Left renal pelvis (tissue), 4 donors: ENCODE measurements around the gene PPID. TPM values are rescaled to one million over a fixed set of nuclear protein-coding genes. Genes with fewer than 3 reads are reported as not detected.
"Not testable (repeated sequence)": the region's sequence is repeated elsewhere in the genome, so short reads cannot be mapped to it uniquely, and the experiment has no call there.

Experiments
- DNase-seq, 4 donors: peaks; one replicate each; pipeline ENCODE4 v3.0.0-alpha.2; 2013; ENCODE audit warnings: low read depth in 4 of 4, low spot score in 3 of 4
- polyA plus RNA-seq, 4 donors: library from polyadenylated mRNA; unstranded; fragments of 120-200 nt; gene quantifications; one replicate each; pipeline ENCODE4 v1.2.1, GENCODE V29; 2013; ENCODE audit not compliant: insufficient read length in 4 of 4

PPID gene
- 10 to 100 TPM; 42.9 to 87.2 (median 75.2) TPM for polyA plus RNA-seq

GRCh38 chr4:158722917-158723793 is at the start of gene PPID:
TSS of gene PPID (minus strand) at chr4:158723396. CDS start at chr4:158723288, 108 bp downstream.
- DNase-seq: peak; percentile 64 to 76 (median 68)

- DNase-seq: no peak
Measured at GRCh38 chr4:158771776-158772175, 48.6 kb upstream of the PPID start.

GRCh38 chr4:158770671-158771070 is 47.5 kb upstream of the PPID start:
- DNase-seq: no peak

- DNase-seq: no peak
Measured at GRCh38 chr4:158769175-158769921, 46.2 kb upstream of the PPID start.

GRCh38 chr4:158768555-158769174 is 45.5 kb upstream of the PPID start, which contains the start of gene FNIP2:
TSS of gene FNIP2 (plus strand) at chr4:158769026. CDS start at chr4:158769213, 187 bp downstream.
- peak in 1 of 4 donors; percentile 64 for DNase-seq

DNA sequence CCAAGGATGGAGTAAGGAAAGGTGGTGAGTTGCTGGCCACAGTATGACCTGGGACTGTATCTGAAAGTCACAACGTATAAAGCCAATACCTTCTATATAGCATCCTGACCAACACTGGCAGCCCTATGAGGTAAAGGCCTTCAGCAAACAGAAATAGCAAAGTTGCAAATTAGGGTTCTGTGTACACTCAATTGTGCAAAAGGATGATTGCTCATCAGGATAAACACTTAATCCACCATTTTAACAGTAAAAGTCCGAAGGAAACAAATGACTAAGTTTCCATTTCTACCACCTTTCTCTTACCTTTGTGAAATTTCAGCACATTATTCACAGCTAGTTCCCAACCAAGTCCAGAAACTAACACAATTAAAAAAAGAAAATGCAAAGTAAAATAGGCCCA is 44.3 kb upstream of the PPID start:
- no peak for DNase-seq

- DNase-seq: no peak
Measured at GRCh38 chr4:158766434-158767044, 43.3 kb upstream of the PPID start.

- DNase-seq: no peak
Measured at GRCh38 chr4:158763462-158763861, 40.3 kb upstream of the PPID start.

DNA sequence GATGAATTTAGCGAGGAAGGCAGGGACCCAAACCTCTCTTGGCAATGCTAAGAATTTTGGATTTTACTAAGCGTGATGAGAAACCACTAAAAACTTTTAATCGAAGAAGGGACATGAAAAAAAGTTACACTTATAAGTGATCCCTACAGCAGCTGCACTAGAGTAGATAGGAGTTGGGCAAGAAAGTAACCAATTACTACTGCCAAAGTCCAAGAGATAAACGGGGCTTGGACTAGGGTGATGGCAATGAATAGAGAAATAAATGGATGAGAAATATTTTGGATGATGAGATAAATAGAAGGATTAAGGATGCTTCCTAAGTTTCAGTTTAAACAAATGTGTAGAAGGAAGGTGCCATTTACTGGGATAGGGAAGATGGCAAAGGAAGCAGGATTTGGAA is 39.4 kb upstream of the PPID start:
- DNase-seq: no peak

- no peak for DNase-seq
Measured at GRCh38 chr4:158760866-158761265, 37.7 kb upstream of the PPID start.

DNA sequence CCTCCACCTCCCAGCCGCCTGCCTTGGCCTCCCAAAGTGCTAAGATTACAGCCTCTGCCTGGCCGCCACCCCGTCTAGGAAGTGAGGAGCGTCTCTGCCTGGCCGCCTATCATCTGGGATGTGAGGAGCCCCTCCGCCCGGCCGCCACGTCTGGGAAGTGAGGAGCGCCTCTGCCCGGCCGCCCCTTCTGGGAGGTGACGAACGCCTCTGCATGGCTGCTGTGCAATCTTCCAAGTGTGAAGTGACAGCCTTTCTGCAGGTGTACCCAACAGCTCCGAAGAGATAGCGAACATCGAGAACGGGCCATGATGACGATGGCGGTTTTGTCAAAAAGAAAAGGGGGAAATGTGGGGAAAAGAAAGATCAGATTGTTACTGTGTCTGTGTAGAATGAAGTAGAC is 36.3 kb upstream of the PPID start:
- DNase-seq: not testable (repeated sequence)

- no peak for DNase-seq
Measured at GRCh38 chr4:158758703-158759102, 35.5 kb upstream of the PPID start.

GRCh38 chr4:158758142-158758541 is 34.9 kb upstream of the PPID start:
- no peak for DNase-seq

- no peak for DNase-seq
Measured at GRCh38 chr4:158756588-158756987, 33.4 kb upstream of the PPID start.

DNA sequence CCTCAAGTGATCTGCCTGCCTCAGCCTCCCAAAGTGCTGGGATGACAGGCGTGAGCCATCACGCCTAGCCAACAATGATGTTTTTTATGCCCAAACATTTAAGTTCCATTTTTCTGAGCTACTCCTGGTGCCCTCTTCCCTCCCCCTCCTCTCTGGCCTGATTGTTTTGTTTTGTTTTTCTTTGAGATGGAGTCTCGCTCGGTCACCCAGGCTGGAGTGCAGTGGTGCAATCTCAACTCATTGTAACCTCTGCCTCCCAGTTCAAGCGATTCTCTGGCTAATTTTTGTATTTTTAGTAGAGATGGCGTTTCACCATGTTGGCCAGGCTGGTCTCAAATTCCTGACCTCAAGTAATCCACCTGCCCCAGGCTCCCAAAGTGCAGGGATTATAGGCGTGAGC is 32.6 kb upstream of the PPID start:
- not testable (repeated sequence) for DNase-seq

DNA sequence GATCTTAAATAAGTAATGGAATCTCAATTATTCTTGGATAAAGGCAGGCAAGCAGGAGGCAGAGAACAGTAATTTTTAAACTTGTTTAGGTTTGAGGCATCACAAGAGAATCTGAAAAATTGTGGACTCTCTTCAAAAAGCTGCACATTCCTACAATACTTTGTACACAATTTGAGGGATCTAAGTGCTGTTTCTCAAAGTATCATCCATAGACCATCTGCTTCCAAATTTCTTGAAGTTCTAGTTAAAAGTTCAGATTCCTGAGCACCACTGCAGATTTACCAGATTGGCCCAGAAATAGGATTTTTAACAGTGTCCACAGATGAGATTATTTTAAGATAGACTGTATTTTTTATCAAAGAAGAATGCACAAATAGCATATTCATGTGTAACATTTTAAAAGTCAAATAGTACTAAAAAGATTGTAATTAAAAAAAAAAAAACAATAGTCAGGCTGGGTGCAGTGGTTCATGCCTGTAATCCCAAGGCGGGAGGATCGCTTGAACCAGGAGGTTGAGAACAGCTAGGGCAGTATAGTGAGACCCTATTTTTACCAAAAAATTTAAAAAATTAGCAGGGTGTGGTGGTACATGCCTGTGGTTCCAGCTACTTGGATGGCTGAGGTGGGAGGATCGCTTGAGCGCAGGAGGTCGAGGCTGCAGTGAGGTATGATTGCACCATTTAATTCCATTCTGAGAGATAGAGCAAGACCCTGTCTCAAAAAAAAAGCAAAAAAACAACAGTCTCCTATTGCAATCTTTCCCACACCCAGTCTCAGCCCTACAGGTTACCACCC is 31.4 kb upstream of the PPID start:
- DNase-seq: no peak

DNA sequence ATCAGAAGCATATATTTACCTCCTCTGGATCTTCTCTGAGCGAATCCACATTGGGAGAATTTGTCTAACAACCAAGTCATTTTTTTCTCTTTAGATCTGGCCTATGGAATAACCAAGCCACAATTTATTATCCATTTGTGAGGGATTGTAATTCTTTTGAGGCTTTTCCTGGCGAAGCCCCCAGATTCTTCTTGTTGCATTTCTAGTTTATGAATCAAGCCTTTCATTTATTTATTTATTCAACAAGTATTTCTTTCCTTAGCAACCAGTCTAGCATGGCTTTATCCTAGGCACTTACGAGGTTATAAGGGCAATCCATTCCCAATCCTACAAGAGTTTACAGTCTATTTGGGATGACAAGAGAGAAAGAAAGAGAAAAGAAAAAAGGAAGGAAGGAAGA is 27.2 kb upstream of the PPID start:
- DNase-seq: no peak

DNA sequence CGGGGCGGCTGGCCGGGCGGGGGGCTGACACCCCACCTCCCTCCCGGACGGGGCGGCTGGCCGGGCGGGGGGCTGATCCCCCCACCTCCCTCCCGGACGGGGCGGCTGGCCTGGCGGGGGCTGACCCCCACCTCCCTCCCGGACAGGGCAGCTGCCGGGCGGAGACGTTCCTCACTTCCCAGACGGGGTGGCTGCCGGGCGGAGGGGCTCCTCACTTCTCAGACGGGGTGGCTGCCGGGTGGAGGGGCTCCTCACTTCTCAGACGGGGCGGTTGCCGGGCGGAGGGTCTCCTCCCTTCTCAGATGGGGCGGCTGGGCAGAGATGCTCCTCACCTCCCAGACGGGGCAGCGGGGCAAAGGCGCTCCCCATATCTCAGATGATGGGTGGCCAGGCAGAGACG is 23.3 kb upstream of the PPID start:
- not testable (repeated sequence) for DNase-seq

GRCh38 chr4:158741326-158742021 is 18.3 kb upstream of the PPID start:
- no peak for DNase-seq
